Coronary artery (tissue), 2 donors: ENCODE measurements around the gene FEM1C.

Source experiments
- DNase-seq: peaks from one replicate; pipeline ENCODE4 v3.0.0-alpha.2; 2017; ENCODE audit warnings: low spot score
- H3K27ac ChIP-seq, 2 donors: fragments of 200-600 bp; sonication (generic); one replicate each; pipeline ENCODE4 v1.5.1; 2016 to 2019
- H3K4me3 ChIP-seq: fragments of 200-600 bp; sonication (generic); 2 replicates; pipeline ENCODE4 v1.5.1; 2016; ENCODE audit warnings: mild to moderate bottlenecking, moderate library complexity
- TF ChIP-seq, protein P1 (sequence below): fragments of 200-600 bp; sonication (generic); IDR thresholded peaks from one replicate; pipeline ENCODE4 v1.5.1; 2019; ENCODE audit warnings: antibody characterized with exemption

FEM1C gene

DNA sequence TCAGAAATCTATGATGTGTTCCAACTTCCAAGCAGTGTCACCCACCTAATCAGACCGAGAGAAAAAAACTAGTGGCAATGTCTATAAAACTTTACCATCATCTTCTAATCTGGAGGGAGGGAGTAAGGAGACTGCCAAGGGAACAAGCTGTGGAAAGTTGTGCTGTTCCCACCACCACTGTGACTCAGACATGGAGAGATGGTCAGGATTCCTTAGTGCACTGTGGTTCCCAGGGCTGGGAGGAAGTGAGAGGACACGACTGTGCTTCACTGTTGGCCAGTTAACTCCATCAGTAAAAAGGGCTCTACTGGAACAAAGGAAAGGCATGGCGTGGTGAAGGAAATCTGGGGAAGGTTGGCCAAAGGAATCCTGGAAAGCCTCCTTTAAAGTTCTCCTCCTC, 38.9 kb upstream of the FEM1C start:
- no peak overlapping the region for H3K27ac ChIP-seq
- DNase-seq: no peak
- TF ChIP-seq, protein P1, sequence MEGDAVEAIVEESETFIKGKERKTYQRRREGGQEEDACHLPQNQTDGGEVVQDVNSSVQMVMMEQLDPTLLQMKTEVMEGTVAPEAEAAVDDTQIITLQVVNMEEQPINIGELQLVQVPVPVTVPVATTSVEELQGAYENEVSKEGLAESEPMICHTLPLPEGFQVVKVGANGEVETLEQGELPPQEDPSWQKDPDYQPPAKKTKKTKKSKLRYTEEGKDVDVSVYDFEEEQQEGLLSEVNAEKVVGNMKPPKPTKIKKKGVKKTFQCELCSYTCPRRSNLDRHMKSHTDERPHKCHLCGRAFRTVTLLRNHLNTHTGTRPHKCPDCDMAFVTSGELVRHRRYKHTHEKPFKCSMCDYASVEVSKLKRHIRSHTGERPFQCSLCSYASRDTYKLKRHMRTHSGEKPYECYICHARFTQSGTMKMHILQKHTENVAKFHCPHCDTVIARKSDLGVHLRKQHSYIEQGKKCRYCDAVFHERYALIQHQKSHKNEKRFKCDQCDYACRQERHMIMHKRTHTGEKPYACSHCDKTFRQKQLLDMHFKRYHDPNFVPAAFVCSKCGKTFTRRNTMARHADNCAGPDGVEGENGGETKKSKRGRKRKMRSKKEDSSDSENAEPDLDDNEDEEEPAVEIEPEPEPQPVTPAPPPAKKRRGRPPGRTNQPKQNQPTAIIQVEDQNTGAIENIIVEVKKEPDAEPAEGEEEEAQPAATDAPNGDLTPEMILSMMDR: no peak

DNA sequence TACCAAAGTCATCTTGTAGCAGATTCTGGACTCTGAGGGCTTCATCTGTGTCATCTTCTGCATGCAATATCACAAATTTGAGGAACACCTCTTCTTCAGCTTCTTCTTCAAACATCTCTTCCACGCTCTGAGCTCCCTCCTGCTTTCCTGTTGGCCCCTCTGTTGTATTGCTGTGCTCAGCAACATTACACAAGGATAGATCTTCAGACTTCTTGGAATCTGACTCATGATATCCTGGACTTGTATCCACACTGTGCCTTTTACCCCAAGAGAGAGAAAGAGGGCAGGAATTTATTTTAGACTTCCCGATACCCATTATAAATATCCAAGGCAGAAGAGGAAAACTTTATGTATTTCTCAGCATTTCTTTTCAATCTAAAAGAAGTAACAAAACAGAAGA, 36.4 kb upstream of the FEM1C start:
- Histone ChIP-seq H3K4me3 (no peak overlapping the region), H3K27ac (no peak overlapping the region)
- TF ChIP-seq, protein P1: no peak
- DNase-seq: no peak

More for the DNA sequence above, 38.9 kb upstream of the FEM1C start:
- no peak overlapping the region for H3K4me3 ChIP-seq

DNA sequence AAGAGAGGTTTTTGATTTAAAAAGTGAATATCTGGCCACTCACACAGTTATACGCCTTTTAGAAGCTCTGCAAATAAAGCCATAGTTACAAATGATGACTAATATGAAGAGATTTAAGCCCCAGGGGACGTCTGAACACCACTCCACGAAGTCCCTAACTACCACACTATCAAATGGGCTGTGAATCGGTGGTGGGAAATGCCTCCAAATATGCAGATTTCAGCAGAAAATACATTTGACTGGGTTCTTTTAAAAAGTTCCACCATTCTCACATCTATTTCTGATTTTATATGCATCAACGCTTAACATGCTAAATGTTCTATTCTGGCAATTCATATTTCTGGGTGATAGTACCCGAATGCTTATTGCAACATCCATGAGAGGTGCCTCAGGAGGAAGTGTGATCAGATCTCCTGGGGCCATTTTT, 35.2 kb upstream of the FEM1C start:
- no peak overlapping the region for H3K27ac ChIP-seq
- DNase-seq: no peak
- H3K4me3 ChIP-seq: no peak overlapping the region
- TF ChIP-seq, protein P1: no peak

DNA sequence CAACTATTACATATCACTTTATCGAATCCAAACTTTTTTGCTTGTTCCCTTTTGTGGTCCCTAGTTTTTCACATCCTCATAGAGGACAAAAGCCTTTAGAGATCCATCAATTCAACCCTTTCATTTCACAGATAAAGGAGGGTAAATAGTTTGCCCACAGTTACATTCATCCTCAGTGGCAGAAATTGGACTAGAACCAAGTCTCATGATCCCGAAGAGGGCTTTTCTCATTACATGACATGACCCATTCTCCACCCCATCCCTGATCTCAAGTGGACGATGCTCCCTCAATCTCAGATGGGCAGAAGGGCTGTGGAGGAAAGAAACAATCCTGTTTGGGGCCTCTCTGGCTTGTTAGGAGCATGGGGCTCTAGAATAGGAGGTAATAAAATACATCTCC, 34.6 kb upstream of the FEM1C start:
- H3K27ac ChIP-seq: no peak overlapping the region
- H3K4me3 ChIP-seq: no peak overlapping the region
- no peak for DNase-seq
- TF ChIP-seq, protein P1: no peak

DNA sequence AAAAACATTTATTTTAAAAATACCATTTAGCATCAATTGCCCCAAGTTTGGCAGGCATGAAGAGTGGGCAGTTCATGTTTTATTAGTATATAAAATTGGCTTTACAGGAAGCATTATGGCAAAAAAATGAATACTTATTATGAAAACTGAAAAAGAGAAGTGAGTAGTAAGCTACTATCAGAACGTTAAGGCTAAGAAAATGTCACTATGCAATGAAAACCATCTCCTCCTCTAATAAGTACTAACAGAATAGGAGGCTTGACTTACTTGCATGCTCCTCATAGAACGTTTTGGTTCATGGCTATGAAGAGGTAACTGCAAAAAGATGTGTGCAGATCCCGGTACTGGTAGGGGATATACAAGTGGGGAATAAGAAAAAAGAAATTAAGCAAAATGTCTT, 34.1 kb upstream of the FEM1C start:
- no peak overlapping the region for H3K27ac ChIP-seq

DNA sequence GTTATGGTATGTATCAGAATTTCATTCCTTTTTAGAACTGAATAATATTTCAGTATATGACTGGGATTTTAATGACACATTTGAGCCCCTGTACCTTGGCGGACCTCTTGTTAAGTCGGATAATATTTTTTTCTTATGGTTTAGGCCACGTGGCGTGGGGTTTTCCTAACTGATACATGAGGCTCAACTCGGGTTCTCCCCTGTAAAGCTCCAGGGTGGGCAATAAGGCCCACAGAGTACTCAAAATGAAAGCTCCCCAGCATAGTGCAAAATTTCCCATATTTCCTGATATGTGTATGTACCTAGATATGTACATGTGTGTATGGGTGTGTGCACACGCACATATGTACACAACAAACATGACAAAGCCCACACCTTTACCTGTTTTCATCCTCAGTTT, 33.2 kb upstream of the FEM1C start:
- TF ChIP-seq, protein P1: no peak
- Histone ChIP-seq H3K4me3 (no peak overlapping the region), H3K27ac (no peak overlapping the region)
- DNase-seq: no peak

More for the DNA sequence above, 34.1 kb upstream of the FEM1C start:
- H3K4me3 ChIP-seq: no peak overlapping the region
- TF ChIP-seq, protein P1: no peak
- DNase-seq: no peak

DNA sequence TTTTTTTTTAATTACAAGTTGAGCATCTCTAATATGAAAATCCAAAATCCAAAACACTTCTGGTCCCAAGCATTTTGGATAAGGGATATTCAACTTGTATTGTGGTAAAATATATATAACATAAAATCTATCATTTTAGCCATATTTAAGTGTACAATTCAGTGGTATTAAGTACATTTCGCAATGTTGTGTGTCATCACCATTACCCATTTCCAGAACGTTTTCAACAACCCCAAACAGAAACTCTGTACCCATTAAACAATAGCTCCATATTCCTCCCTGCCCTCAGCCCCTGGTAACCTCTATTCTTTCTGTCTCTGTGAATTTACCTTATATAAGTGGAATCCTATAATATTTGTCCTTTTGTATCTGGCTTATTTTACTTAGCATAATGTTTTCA, 32.8 kb upstream of the FEM1C start:
- no peak for DNase-seq
- TF ChIP-seq, protein P1: no peak
- H3K27ac ChIP-seq: no peak overlapping the region
- H3K4me3 ChIP-seq: no peak overlapping the region
